ENCODE data around the gene TPM1.

DNA sequence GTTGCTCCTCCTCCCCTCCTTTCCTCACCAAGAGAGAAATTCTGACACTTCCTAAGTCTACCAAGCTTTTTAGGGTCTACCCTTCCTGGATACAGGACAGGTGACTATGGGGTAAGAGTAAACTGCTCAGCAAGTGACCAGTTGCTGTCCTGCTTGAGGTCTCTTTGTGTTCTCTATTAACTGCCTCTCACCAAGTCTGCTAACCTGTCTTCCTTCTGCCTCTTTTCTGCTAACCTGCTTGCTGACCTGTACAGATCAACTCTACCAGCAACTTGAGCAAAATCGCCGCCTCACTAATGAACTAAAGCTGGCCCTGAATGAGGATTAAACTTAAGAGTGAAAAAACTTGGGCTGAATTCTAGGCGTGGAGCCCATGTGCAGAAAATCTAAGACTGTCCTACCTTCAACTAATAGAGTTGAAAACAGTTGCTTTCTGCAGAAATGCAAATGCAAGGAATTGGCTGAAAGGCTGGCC is 27.1 kb downstream of the TPM1 start:
- no peak for TF ChIP-seq POLR2A (IDR thresholded peaks at IDR 0.05)
- TF ChIP-seq, protein P1, sequence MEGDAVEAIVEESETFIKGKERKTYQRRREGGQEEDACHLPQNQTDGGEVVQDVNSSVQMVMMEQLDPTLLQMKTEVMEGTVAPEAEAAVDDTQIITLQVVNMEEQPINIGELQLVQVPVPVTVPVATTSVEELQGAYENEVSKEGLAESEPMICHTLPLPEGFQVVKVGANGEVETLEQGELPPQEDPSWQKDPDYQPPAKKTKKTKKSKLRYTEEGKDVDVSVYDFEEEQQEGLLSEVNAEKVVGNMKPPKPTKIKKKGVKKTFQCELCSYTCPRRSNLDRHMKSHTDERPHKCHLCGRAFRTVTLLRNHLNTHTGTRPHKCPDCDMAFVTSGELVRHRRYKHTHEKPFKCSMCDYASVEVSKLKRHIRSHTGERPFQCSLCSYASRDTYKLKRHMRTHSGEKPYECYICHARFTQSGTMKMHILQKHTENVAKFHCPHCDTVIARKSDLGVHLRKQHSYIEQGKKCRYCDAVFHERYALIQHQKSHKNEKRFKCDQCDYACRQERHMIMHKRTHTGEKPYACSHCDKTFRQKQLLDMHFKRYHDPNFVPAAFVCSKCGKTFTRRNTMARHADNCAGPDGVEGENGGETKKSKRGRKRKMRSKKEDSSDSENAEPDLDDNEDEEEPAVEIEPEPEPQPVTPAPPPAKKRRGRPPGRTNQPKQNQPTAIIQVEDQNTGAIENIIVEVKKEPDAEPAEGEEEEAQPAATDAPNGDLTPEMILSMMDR (IDR thresholded peaks at IDR 0.05), result no peak
